IMR-90 (cell line): ENCODE measurements around the gene SPDYC. TPM values are rescaled to one million over a fixed set of nuclear protein-coding genes. Genes with fewer than 3 reads are reported as not detected.

Source experiments
- ATAC-seq: fragments of 200-7000 bp; cut with Tn5 transposase; 2 replicates; pipeline ENCODE4 v1.9.1; 2020; ENCODE audit warnings: low read depth, mild to moderate bottlenecking, moderate library complexity
- BruUV-seq: library from RNA; stranded (reverse); fragments of 400-500 nt; replicated peaks from 2 replicates; lab custom pipeline; 2021; lab: Mats Ljungman, UMichigan
- CTCF ChIA-PET: fragments of 300-600 bp; formaldehyde crosslinking; extraction: SDS; loops from one replicate; lab custom pipeline; 2021; ENCODE audit warnings: antibody characterized with exemption; lab: Yijun Ruan, JAX
- POLR2A ChIA-PET: fragments of 300-600 bp; sonication (Branson Sonifier 250); formaldehyde crosslinking; loops from one replicate; lab custom pipeline; 2022; ENCODE audit warnings: antibody characterized with exemption; ENCODE audit not compliant: unreplicated experiment; lab: Charles Lee
- DNase-seq: peaks from one replicate; pipeline ENCODE4 v3.0.0; 2013
- H2AFZ ChIP-seq: replicated peaks from 2 replicates; pipeline ENCODE3; 2013; ENCODE audit warnings: low read length, mild to moderate bottlenecking; ENCODE audit not compliant: poor library complexity
- H2AK5ac ChIP-seq: 2 replicates; pipeline ENCODE4 v1.6.1; 2013; ENCODE audit warnings: low read depth, low read length, inconsistent platforms
- H2AK9ac ChIP-seq: replicated peaks from 2 replicates; pipeline ENCODE3; 2013; ENCODE audit warnings: mild to moderate bottlenecking, low read depth, low read length, moderate library complexity; ENCODE audit not compliant: poor library complexity
- H2BK120ac ChIP-seq: 2 replicates; pipeline ENCODE4 v1.6.1; 2013; ENCODE audit warnings: low read depth, low read length, inconsistent platforms
- H2BK15ac ChIP-seq: 3 replicates; pipeline ENCODE4 v1.6.1; 2013; ENCODE audit warnings: low read depth, low read length, inconsistent platforms
- H2BK20ac ChIP-seq: 2 replicates; pipeline ENCODE4 v1.6.1; 2013; ENCODE audit warnings: low read depth, mild to moderate bottlenecking, inconsistent platforms, low read length, moderate library complexity
- H2BK5ac ChIP-seq: 2 replicates; pipeline ENCODE4 v1.6.1; 2013; ENCODE audit warnings: mild to moderate bottlenecking, low read depth, low read length, inconsistent platforms; ENCODE audit not compliant: poor library complexity, severe bottlenecking
- H3K14ac ChIP-seq: replicated peaks from 2 replicates; pipeline ENCODE4 v1.6.1; 2013; ENCODE audit warnings: low read depth, low read length, inconsistent platforms
- H3K18ac ChIP-seq: 2 replicates; pipeline ENCODE4 v1.6.1; 2013; ENCODE audit warnings: low read depth, low read length, control low read depth
- H3K23ac ChIP-seq: 2 replicates; pipeline ENCODE4 v1.6.1; 2013; ENCODE audit warnings: low read depth, low read length, inconsistent platforms
- H3K27ac ChIP-seq: 2 replicates; pipeline ENCODE4 v1.5.1; 2013; ENCODE audit warnings: mild to moderate bottlenecking, control low read depth, low read length; ENCODE audit not compliant: insufficient read depth
- H3K27me3 ChIP-seq: 2 replicates; pipeline ENCODE4 v1.6.1; 2013; ENCODE audit warnings: low read length; ENCODE audit not compliant: control insufficient read depth, insufficient read depth
- H3K36me3 ChIP-seq: 2 replicates; pipeline ENCODE4 v1.6.1; 2013; ENCODE audit warnings: low read length, mixed read lengths; ENCODE audit not compliant: control insufficient read depth, insufficient read depth
- H3K4ac ChIP-seq: 2 replicates; pipeline ENCODE4 v1.6.1; 2013; ENCODE audit warnings: low read depth, low read length, inconsistent platforms
- H3K4me1 ChIP-seq: 2 replicates; pipeline ENCODE4 v1.6.1; 2013; ENCODE audit warnings: low read length, mixed read lengths; ENCODE audit not compliant: control insufficient read depth, insufficient read depth
- H3K4me2 ChIP-seq: 2 replicates; pipeline ENCODE4 v1.6.1; 2013; ENCODE audit warnings: low read depth, mild to moderate bottlenecking, control low read depth, low read length, moderate library complexity
- H3K4me3 ChIP-seq: 2 replicates; pipeline ENCODE4 v1.5.1; 2013; ENCODE audit warnings: low read depth, mild to moderate bottlenecking, control low read depth, low read length, moderate library complexity; ENCODE audit not compliant: insufficient read depth
- H3K56ac ChIP-seq: 2 replicates; pipeline ENCODE4 v1.6.1; 2013; ENCODE audit warnings: low read length, inconsistent platforms; ENCODE audit not compliant: insufficient read depth; ENCODE audit errors: extremely low read depth
- H3K79me1 ChIP-seq, 2 experiments: 2 replicates each; pipeline ENCODE4 v1.6.1; 2013; ENCODE audit warnings: low read length in 2 of 2, inconsistent platforms in 1 of 2, low read depth in 1 of 2
- H3K9ac ChIP-seq: 2 replicates; pipeline ENCODE4 v1.6.1; 2013; ENCODE audit warnings: low read depth, low read length, control low read depth
- H3K9me1 ChIP-seq: 2 replicates; pipeline ENCODE4 v1.6.1; 2013; ENCODE audit warnings: low read length, inconsistent platforms; ENCODE audit not compliant: insufficient read depth
- H3K9me3 ChIP-seq: 2 replicates; pipeline ENCODE4 v1.6.1; 2013; ENCODE audit warnings: low read length; ENCODE audit not compliant: control insufficient read depth, insufficient read depth
- H4K20me1 ChIP-seq: 2 replicates; pipeline ENCODE4 v1.6.1; 2013; ENCODE audit warnings: low read length, inconsistent platforms; ENCODE audit not compliant: insufficient read depth
- H4K5ac ChIP-seq: 2 replicates; pipeline ENCODE4 v1.6.1; 2013; ENCODE audit warnings: mild to moderate bottlenecking, low read depth, low read length, control low read depth
- H4K8ac ChIP-seq, 2 experiments: 2 replicates each; pipeline ENCODE4 v1.6.1; 2013; ENCODE audit warnings: low read depth in 2 of 2, low read length in 2 of 2, control low read depth in 1 of 2, inconsistent platforms in 1 of 2
- H4K91ac ChIP-seq: 2 replicates; pipeline ENCODE4 v1.6.1; 2013; ENCODE audit warnings: low read depth, low read length, inconsistent platforms; ENCODE audit not compliant: insufficient read depth
- BHLHE40 ChIP-seq: fragments of 150-350 bp; IDR thresholded peaks from 2 replicates; pipeline ENCODE4 v1.6.1; 2016; ENCODE audit warnings: mild to moderate bottlenecking, low read depth, low read length
- CEBPB ChIP-seq: IDR thresholded peaks from 2 replicates; pipeline ENCODE4 v1.6.1; 2012; ENCODE audit warnings: low read depth, low read length, improper control_type of control experiment
- CHD1 ChIP-seq: IDR thresholded peaks from 2 replicates; pipeline ENCODE4 v1.6.1; 2012; ENCODE audit warnings: low read depth, low read length, improper control_type of control experiment
- MAFK ChIP-seq: IDR thresholded peaks from 2 replicates; pipeline ENCODE4 v1.6.1; 2012; ENCODE audit warnings: low read depth, low read length, improper control_type of control experiment
- MAZ ChIP-seq: IDR thresholded peaks from 2 replicates; pipeline ENCODE4 v1.6.1; 2012; ENCODE audit warnings: low read depth, mild to moderate bottlenecking, low read length, improper control_type of control experiment, moderate library complexity, borderline replicate concordance
- NFE2L2 ChIP-seq: fragments of 150-350 bp; IDR thresholded peaks from 2 replicates; pipeline ENCODE4 v1.6.1; 2016; ENCODE audit warnings: low read depth, mild to moderate bottlenecking, low read length
- RCOR1 ChIP-seq: IDR thresholded peaks from 2 replicates; pipeline ENCODE4 v1.6.1; 2012; ENCODE audit warnings: mild to moderate bottlenecking, low read length, improper control_type of control experiment; ENCODE audit not compliant: insufficient replicate concordance
- RFX5 ChIP-seq: IDR thresholded peaks from 2 replicates; pipeline ENCODE4 v1.8.0; 2012; ENCODE audit warnings: low read depth, mild to moderate bottlenecking, low read length, moderate library complexity
- SMC3 ChIP-seq: fragments of 150-350 bp; IDR thresholded peaks from 2 replicates; pipeline ENCODE4 v1.6.1; 2016; ENCODE audit warnings: low read depth, mild to moderate bottlenecking, antibody characterized with exemption, low read length, moderate library complexity
- WGBS, 2 experiments: methylation state at CpG; one replicate each; pipeline versions ENCODE4 v1.1.5 to v1.1.7; 2013; ENCODE audit warnings: missing lambda C conversion rate in 2 of 2; ENCODE audit not compliant: insufficient read length in 1 of 2; ENCODE audit errors: extremely low coverage in 2 of 2; 5-methylcytosine and 5-hydroxymethylcytosine counted together
- dilution Hi-C: fragments of 300-500 bp; cut with HindIII; formaldehyde crosslinking; loops from one replicate; pipeline ENCODE4 v1.14.3; 2018; ENCODE audit warnings: low sequenced_read_pairs; ENCODE audit not compliant: unreplicated experiment
- in situ Hi-C: fragments of 300-500 bp; cut with MboI; formaldehyde crosslinking; loops from 3 replicates; pipeline ENCODE4 v1.14.3; 2019; ENCODE audit warnings: low sequenced_read_pairs, inconsistent platforms, mixed read lengths
- intact Hi-C: fragments of 100-400 bp; cut with micrococcal nuclease; formaldehyde crosslinking; loops from 2 replicates; pipeline ENCODE4 v1.10.0; 2022
- polyA plus RNA-seq, 3 experiments: library from polyadenylated mRNA; depleted of rRNA; stranded (reverse); fragments of >200 nt; gene quantifications; 2 replicates each; pipeline ENCODE4 v1.2.3, GENCODE V29; 2012; ENCODE audit warnings: low replicate concordance in 1 of 3
- total RNA-seq: library from RNA; depleted of rRNA; stranded (reverse); fragments of >200 nt; gene quantifications from 2 replicates; pipeline ENCODE4 v1.2.3, GENCODE V29; 2012

Gene SPDYC
- total and polyA plus RNA-seq, 2 of the 4 experiments (the other 2 are of a cell fraction), result not detected

GRCh38 chr11:65185171-65185570, 15.1 kb downstream of the SPDYC start:
- Histone ChIP-seq H3K27ac (no peak overlapping the region), H3K9me1 (0 out of 2 replicates have a peak, but pooled peaks cover 4% of the 10 kb centered on the region), H2AFZ (no peak overlapping the region), H4K5ac (no peak overlapping the region), H2BK5ac (no peak overlapping the region), H3K18ac (no peak overlapping the region), H3K9ac (no peak overlapping the region), H3K4ac (no peak overlapping the region), H3K14ac (no peak overlapping the region), H3K4me1 (peaks cover 11% of the 10 kb centered on the region), H2BK15ac (no peak overlapping the region), H3K4me3 (no peak overlapping the region), H3K23ac (no peak overlapping the region), H4K8ac (no peak overlapping the region), H3K27me3 (no peaks in the 10 kb centered on the region), H3K79me1 (peaks cover 45 to 71% of the 10 kb centered on the region in 2 experiments), H3K36me3 (peaks cover 51% of the 10 kb centered on the region), H3K9me3 (no peaks in the 10 kb centered on the region), H4K20me1 (peaks cover 9% of the 10 kb centered on the region), H3K4me2 (no peak overlapping the region), H3K56ac (no peak overlapping the region), H2AK5ac (no peak overlapping the region), H4K91ac (no peak overlapping the region), H2BK20ac (no peak overlapping the region), H2BK120ac (no peak overlapping the region), H2AK9ac (no peak overlapping the region)
- no TSS peak for BruUV-seq
- dilution Hi-C loops, result no loop called here
- ChIA-PET CTCF (no interaction called here), POLR2A (no interaction called here)
- in situ Hi-C loops, result no loop called here
- TF ChIP-seq RFX5 (no peak), MAFK (no peak), NFE2L2 (no peak), SMC3 (no peak), RCOR1 (no peak), MAZ (no peak), CEBPB (no peak), BHLHE40 (no peak), CHD1 (no peak)
- no peak for DNase-seq
- ATAC-seq, result no peak
- no CpG with 5 or more reads among the region's 2 CpGs for WGBS, 2 experiments
- intact Hi-C loops, result no loop called here
